PC-3 (cell line): ENCODE data around the gene CMTM1. TPM values are rescaled to one million over a fixed set of nuclear protein-coding genes. Genes with fewer than 3 reads are reported as not detected.

ENCODE experiments used
- ATAC-seq: fragments of 200-7000 bp; cut with Tn5 transposase; 2 replicates; pipeline ENCODE4 v1.9.1; 2020; ENCODE audit warnings: mild to moderate bottlenecking, moderate library complexity
- BruUV-seq: library from RNA; stranded (reverse); fragments of 400-500 nt; replicated peaks from 2 replicates; lab custom pipeline; 2021; lab: Mats Ljungman, UMichigan
- CTCF ChIA-PET: fragments of 300-600 bp; sonication (Branson Sonifier 250); formaldehyde crosslinking; loops from one replicate; lab custom pipeline; 2022; ENCODE audit warnings: antibody characterized with exemption; lab: Charles Lee
- POLR2A ChIA-PET: fragments of 300-600 bp; sonication (Branson Sonifier 250); formaldehyde crosslinking; loops from one replicate; lab custom pipeline; 2022; ENCODE audit warnings: antibody characterized with exemption; ENCODE audit not compliant: unreplicated experiment; lab: Charles Lee
- DNase-seq: peaks from one replicate; pipeline ENCODE4 v3.0.0-alpha.2; 2015
- H2AFZ ChIP-seq: fragments of 300-600 bp; sonication (generic); 2 replicates; pipeline ENCODE4 v1.6.0; 2016; ENCODE audit warnings: antibody characterized with exemption, low read length
- H3F3A ChIP-seq: fragments of 300-600 bp; sonication (generic); one replicate; pipeline ENCODE4 v1.6.0; 2017; ENCODE audit warnings: antibody characterized with exemption, low read length, control low read depth, mild to moderate bottlenecking; ENCODE audit not compliant: unreplicated experiment
- H3K27ac ChIP-seq: fragments of 300-600 bp; sonication (generic); 2 replicates; pipeline ENCODE4 v1.5.1; 2016; ENCODE audit warnings: mild to moderate bottlenecking, low read length
- H3K27me3 ChIP-seq: fragments of 300-600 bp; sonication (generic); 2 replicates; pipeline ENCODE4 v1.6.1; 2016; ENCODE audit warnings: low read length, mixed read lengths
- H3K36me3 ChIP-seq: fragments of 300-600 bp; sonication (generic); 2 replicates; pipeline ENCODE4 v1.6.1; 2016; ENCODE audit warnings: low read depth, mixed run types, low read length, mixed read lengths
- H3K4me1 ChIP-seq: fragments of 300-600 bp; sonication (generic); 2 replicates; pipeline ENCODE4 v1.5.1; 2016; ENCODE audit warnings: low read length; ENCODE audit not compliant: insufficient read depth
- H3K4me2 ChIP-seq: fragments of 300-600 bp; sonication (generic); 2 replicates; pipeline ENCODE4 v1.6.0; 2016; ENCODE audit warnings: low read length
- H3K4me3 ChIP-seq: fragments of 300-600 bp; sonication (generic); 2 replicates; pipeline ENCODE4 v1.5.1; 2016; ENCODE audit warnings: mild to moderate bottlenecking, low read length, mixed read lengths
- H3K79me2 ChIP-seq: fragments of 300-600 bp; sonication (generic); 2 replicates; pipeline ENCODE4 v1.6.1; 2017; ENCODE audit warnings: low read length, mixed read lengths
- H3K9ac ChIP-seq: fragments of 300-600 bp; sonication (generic); 2 replicates; pipeline ENCODE4 v1.6.0; 2016; ENCODE audit warnings: mild to moderate bottlenecking, low read length
- H3K9me2 ChIP-seq: fragments of 300-600 bp; sonication (generic); replicated peaks from 2 replicates; pipeline ENCODE4 v1.6.1; 2016; ENCODE audit warnings: mixed run types, low read length, mixed read lengths
- H3K9me3 ChIP-seq: fragments of 300-600 bp; sonication (generic); 2 replicates; pipeline ENCODE4 v1.6.1; 2016; ENCODE audit warnings: low read length, mixed read lengths
- H4K20me1 ChIP-seq: fragments of 300-600 bp; sonication (generic); 2 replicates; pipeline ENCODE4 v1.6.1; 2016; ENCODE audit warnings: low read length, mixed read lengths
- EZH2 ChIP-seq: fragments of 300-600 bp; sonication (generic); IDR thresholded peaks from one replicate; pipeline ENCODE4 v1.6.1; 2017; ENCODE audit warnings: antibody characterized with exemption, mild to moderate bottlenecking, low read length; ENCODE audit not compliant: unreplicated experiment
- EZH2phosphoT487 ChIP-seq: fragments of 300-600 bp; sonication (generic); IDR thresholded peaks from 2 replicates; pipeline ENCODE4 v1.6.1; 2018; ENCODE audit warnings: mild to moderate bottlenecking, antibody characterized with exemption, low read length, borderline replicate concordance
- intact Hi-C: fragments of 100-400 bp; cut with micrococcal nuclease; formaldehyde crosslinking; loops from 2 replicates; pipeline ENCODE4 v1.9.0; 2023
- total RNA-seq: library from RNA; depleted of rRNA; stranded (reverse); fragments of >200 nt; gene quantifications from 2 replicates; pipeline ENCODE4 v1.2.3, GENCODE V29; 2014
- TF ChIP-seq, protein P1 (sequence below): fragments of 300-600 bp; sonication (generic); conservative IDR thresholded peaks from 2 replicates; pipeline ENCODE4 v1.5.1; 2017; ENCODE audit warnings: antibody characterized with exemption, low read depth, mild to moderate bottlenecking, low read length

The CMTM1 gene
- total RNA-seq, 1 experiment from 2014 or later, result 1.4 TPM

DNA sequence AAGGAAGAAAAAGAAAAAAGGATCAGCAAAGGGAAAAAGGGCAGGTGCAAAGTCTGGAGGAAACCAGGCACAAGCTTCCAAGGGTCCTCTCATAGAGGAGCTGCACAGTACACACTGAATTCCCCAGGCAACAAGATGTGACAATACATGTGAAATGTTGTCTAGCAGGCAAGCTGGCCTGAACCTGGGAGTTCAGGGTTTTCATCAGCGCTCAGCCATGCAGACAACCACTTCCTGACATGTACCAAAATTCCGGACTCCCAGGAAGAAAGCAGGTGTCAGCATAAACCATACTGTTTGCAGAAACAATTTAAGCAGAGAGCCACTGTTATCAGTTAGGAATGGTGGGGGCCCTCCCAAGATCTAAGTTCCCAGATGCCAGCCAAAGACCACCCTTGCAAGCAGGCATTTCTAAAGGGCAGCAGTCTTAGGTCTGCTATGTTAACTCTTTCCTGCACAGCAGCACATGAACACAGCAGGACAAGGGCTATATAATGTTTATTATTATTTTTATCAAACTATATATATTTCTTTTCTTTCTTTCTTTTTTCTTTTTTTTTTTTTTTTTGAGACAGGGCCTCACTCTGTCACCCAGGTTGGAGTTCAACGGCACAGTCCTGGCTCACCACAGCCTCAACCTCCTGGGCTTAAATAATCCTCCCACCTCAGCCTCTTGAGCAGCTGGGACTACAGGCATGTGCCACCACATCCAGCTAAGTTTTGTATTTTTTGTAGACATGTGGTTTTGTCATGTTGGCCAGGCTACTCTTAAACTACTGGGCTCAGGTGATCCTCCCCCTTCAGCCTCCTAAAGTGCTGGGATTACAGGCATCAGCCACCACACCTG lies 26.4 kb upstream of the CMTM1 start:
- Histone ChIP-seq H3K79me2 (no peaks in the 10 kb centered on the region), H2AFZ (no peak overlapping the region), H3K9me2 (no peaks in the 10 kb centered on the region), H3F3A (no peaks in the 10 kb centered on the region), H3K9ac (no peak overlapping the region), H3K4me3 (no peak overlapping the region), H3K4me2 (no peak overlapping the region), H3K36me3 (no peaks in the 10 kb centered on the region), H3K27me3 (no peaks in the 10 kb centered on the region), H3K9me3 (no peaks in the 10 kb centered on the region), H3K27ac (no peak overlapping the region), H3K4me1 (no peaks in the 10 kb centered on the region), H4K20me1 (no peaks in the 10 kb centered on the region)
- BruUV-seq, result no TSS peak
- ATAC-seq, result no peak
- CTCF ChIA-PET, result interaction anchor here (0.6 kb wide), 1 partner anchor 10 kb away, joined by 7 read pairs; the partner anchor contains the start of gene TK2
- TF ChIP-seq EZH2 (no peak), EZH2phosphoT487 (no peak)
- TF ChIP-seq, protein P1, sequence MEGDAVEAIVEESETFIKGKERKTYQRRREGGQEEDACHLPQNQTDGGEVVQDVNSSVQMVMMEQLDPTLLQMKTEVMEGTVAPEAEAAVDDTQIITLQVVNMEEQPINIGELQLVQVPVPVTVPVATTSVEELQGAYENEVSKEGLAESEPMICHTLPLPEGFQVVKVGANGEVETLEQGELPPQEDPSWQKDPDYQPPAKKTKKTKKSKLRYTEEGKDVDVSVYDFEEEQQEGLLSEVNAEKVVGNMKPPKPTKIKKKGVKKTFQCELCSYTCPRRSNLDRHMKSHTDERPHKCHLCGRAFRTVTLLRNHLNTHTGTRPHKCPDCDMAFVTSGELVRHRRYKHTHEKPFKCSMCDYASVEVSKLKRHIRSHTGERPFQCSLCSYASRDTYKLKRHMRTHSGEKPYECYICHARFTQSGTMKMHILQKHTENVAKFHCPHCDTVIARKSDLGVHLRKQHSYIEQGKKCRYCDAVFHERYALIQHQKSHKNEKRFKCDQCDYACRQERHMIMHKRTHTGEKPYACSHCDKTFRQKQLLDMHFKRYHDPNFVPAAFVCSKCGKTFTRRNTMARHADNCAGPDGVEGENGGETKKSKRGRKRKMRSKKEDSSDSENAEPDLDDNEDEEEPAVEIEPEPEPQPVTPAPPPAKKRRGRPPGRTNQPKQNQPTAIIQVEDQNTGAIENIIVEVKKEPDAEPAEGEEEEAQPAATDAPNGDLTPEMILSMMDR, result no peak
- no peak for DNase-seq
- POLR2A ChIA-PET, result no interaction called here
- intact Hi-C loops, result no loop called here

DNA sequence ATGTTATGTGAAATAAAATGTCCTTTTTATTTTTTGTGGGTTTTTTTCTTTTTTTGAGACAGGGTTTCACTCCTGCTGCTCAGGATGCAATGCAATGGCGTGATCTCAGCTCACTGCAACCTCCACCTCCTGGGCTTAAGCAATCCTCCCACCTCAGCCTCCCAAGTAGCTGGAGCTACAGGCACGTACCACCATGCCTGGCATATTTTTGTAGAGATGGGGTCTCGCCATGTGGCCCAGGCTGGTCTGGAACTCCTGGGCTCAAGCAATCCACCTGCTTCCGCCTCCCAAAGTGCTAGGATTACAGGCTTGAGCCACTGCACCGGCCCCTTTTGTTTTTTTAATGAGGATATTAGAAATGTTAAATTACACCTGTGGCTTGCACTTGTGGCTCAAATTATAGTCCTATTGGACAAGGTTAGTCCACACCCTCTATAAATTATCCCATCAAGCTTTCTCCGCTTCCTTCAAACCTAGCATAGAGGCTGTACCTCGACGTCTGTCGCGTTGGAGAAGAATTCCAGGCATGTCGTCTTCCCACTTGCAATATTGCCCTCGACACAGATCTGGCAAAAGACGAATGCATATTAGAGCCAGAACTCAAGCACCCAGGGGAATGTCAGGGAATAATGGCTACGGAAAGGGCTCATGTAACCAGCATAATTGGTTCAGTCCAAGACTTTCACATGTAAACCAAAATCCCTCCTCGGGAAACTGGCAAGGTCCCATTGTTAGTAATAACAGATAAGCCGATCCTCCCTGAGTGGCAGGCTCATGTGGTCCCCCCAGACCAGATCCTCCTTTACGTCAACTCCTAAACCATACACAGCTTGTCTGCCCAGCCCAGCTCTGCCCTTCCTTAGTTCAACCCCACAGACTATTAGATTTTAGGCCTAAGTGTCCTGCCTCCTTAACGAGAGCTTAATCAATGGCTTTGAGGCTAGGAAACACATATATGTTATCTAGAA lies 24.6 kb upstream of the CMTM1 start:
- Histone ChIP-seq H3K36me3 (no peaks in the 10 kb centered on the region), H3K4me2 (no peak overlapping the region), H4K20me1 (no peaks in the 10 kb centered on the region), H3F3A (no peaks in the 10 kb centered on the region), H3K9me3 (no peaks in the 10 kb centered on the region), H3K4me1 (no peaks in the 10 kb centered on the region), H3K4me3 (no peak overlapping the region), H3K9ac (no peak overlapping the region), H3K9me2 (no peaks in the 10 kb centered on the region), H3K79me2 (no peaks in the 10 kb centered on the region), H3K27me3 (no peaks in the 10 kb centered on the region), H3K27ac (no peak overlapping the region), H2AFZ (no peak overlapping the region)
- POLR2A ChIA-PET, result no interaction called here
- no TSS peak for BruUV-seq
- intact Hi-C loops, result no loop called here
- TF ChIP-seq EZH2phosphoT487 (no peak), EZH2 (no peak)
- TF ChIP-seq, protein P1, result no peak
- ATAC-seq (no peak), DNase-seq (no peak)
- CTCF ChIA-PET, result no interaction called here
